ENCODE measurements around the gene ENDOV.

ENDOV gene

DNA sequence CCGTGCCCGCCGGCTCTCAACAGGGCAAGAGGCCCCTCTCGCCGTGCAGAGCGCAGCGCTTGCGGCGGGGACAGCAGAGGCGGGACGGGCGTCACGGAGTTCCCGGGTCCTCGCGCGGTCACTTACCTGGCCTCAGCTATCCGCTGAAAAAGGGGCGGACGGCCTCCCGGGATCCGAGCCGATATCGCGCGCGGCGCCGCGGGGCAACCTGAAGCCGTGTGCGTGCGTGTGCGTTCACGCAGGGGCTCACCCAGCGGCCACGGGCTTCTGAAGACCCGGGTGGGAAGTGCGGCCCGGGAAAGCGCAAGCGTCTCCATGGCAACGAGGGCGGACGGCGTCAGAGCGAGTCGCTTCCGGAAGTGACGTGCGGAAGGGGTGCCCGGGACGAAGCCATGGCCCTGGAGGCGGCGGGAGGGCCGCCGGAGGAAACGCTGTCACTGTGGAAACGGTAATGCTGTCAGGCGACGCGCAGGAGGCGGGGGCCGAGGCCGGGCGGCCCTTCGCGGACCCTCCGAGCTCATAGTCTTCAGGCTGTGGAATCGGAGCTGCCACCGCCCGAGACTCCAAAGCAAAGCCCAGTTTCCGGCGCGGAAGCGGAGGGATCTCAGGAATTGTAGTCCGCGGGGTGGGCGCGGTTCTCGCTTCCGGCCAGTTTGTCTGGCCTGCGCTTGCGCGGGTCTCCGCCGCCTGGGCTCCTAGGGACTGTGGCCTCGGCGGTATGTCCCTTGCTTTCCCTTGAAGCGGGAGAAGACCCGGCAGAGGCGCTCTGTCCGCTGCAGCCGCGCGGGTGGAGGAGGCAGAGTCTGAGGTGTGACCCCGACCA lies at the start of gene ENDOV:
Gene ENDOV (plus strand): TSS at position 365 of the 823 bp plus-strand sequence. CDS start 28 bp downstream, at position 393.
- peak; percentile 41 for DNase-seq

GRCh38 chr17:80365983-80366382 lies 49.0 kb upstream of the ENDOV start:
- no peak for DNase-seq

DNA sequence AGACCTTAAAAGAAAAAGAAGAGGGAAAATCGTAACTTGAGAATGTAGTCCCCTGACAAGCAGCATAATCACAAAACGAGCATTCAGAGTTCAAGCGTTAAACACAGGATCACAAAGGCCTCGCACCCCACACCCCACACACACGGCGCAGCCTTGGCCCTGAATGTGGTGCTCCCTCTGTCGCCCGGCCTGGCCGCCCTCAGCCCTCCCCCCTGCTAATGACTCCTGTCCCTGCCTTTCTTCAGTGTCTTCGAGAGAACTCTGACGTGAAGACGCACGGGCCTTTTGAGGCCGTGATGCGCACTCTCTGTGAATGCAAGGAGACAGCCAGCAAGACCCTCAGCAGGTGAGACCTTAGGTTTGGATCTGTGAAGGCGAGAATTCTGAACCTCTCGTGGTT lies 47.5 kb upstream of the ENDOV start:
- no peak for DNase-seq

DNA sequence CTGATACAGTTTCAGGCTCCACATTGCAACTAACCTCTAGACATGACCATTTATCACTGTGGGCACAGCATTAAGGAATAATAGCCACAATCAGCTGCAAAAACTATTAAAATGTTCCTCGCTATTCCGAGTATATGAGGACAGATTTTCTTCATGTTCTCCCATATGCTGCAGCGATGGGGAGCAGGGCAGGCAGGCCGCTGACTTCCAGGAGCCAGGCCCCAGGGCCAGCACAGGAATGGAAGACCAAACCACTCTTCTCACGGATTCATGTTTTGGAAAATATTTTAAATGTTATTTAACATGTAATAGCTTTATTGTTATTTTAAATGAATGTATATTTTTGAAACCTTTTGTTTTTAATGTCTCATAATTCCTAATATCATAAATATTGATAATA lies 43.8 kb upstream of the ENDOV start:
- no peak for DNase-seq

DNA sequence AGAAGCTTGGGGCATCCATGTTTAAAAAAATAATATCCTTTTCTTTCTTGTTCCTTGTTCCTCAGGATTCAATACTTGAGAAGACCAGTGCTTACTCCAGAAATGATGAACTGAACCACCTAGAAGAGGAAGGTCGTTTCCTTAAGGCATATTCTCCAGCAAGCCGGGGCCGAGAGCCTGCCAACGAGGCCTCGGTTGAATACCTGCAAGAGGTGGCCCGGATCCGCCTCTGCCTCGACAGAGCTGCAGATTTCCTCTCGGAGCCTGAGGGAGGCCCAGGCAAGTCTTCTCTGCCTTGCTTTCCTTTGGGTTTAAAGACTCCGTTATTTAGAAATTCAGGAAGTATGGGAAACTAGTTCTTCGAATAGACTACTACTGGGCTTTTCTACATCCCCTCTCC lies 42.5 kb upstream of the ENDOV start:
- no peak for DNase-seq

GRCh38 chr17:80372922-80373570 lies 41.9 kb upstream of the ENDOV start:
- DNase-seq = peak; percentile 1

GRCh38 chr17:80374039-80374731 lies 40.8 kb upstream of the ENDOV start:
- no peak for DNase-seq

- no peak for DNase-seq
Observed at GRCh38 chr17:80374732-80375585, 40.0 kb upstream of the ENDOV start.

DNA sequence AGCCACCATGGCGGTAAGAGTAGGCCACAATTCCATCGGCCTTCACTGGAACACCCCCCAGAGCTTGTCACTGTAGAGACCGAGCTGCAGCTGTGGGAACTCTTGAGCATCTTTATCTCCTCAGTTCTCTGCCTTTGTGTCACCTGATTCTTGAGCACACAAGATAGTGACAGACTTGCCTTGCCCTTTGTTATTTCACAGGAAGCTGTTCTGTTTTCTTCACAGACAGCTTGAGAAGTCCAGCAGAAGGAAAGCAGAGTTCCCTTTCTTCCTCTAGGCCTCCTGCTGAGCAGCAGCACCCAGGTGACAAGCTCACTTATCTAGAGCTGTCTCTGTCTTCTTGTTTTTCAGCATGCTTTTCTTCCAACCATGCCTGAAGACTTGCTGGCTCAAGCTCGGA lies 38.4 kb upstream of the ENDOV start:
- no peak for DNase-seq

GRCh38 chr17:80377798-80378197 lies 37.2 kb upstream of the ENDOV start:
- DNase-seq = no peak

GRCh38 chr17:80379348-80379747 lies 35.6 kb upstream of the ENDOV start:
- DNase-seq = no peak

DNA sequence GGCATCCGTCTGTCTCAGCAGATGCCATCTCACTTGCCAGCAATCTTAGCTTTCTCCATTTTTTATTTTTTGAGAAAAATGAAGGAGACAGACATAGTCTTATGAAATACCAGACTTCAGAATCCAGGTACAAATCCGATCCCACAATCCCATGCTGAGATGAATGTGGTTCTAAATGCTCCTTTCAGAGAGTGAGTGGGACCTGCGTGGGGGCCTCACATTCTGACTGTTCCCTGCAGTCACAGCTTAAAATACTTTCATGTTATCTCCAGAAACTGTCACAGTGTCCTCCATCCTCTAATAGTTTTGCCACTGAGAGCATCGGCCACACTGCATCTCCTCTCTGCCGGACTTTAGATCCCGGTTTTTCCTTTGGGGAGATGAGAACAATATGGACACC lies 34.9 kb upstream of the ENDOV start:
- DNase-seq = no peak

DNA sequence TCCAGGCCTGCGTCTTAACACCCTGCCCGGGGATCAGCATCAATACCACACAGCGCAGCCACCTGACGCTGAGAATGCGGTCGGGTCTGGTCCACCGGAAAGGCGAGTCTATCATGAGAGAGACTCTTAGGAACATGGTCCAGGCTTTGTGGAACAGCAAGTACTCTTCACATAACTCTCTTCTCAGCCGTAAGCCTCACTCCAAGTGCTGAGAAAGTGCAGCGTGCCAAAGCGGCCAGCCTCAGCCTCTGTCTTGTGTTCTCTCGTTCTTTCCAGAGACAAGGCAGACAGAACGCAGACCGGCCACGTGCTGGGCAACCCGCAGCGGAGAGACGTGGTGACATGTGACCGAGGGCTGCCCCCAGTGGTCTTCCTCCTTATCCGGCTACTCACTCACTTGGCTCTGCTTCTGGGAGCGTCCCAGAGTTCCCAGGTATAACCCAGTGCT lies 34.4 kb upstream of the ENDOV start:
- DNase-seq = no peak

DNA sequence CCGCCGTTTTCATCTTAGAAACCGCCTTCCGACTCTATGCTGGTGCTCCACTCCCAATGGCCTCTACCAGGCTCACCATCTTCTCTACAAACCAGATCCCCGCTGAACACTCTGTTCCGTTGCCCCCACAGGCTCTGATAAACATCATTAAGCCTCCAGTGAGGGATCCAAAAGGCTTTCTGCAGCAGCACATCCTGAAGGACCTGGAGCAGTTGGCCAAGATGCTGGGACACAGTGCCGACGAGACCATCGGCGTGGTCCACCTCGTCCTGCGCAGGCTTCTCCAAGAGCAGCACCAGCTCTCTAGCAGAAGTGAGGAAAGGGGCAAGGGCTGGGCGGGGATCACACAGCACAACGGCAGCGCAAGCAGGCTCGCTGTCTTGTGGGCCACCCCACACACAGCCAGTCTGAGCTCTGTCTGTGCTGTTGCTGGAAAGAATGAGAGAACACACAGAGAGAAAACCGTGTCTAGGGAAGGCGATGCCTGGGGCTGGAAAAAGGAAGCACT lies 33.5 kb upstream of the ENDOV start:
- no peak for DNase-seq

- no peak for DNase-seq
Observed at GRCh38 chr17:80382446-80382845, 32.5 kb upstream of the ENDOV start.

GRCh38 chr17:80382956-80383355 lies 32.0 kb upstream of the ENDOV start:
- no peak for DNase-seq

- no peak for DNase-seq
Observed at GRCh38 chr17:80384078-80384960, 30.6 kb upstream of the ENDOV start.

DNA sequence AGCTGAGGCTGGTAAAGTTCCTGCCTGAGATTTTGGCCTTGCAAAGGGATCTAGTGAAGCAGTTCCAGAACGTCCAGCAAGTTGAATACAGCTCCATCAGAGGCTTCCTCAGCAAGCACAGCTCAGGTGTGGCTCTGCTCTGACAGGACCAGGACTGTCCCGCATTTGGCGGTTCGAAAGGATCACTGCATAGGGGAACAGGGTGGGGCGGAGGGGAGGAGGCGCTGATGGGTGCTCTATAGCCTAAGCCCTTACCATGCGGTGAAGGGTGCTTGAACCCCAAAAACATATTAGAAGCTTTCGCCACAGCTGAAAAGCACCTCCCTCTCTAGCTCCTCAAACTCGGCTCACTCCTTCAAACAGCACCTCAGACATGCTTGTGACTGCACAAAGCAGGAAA lies 29.9 kb upstream of the ENDOV start:
- no peak for DNase-seq

DNA sequence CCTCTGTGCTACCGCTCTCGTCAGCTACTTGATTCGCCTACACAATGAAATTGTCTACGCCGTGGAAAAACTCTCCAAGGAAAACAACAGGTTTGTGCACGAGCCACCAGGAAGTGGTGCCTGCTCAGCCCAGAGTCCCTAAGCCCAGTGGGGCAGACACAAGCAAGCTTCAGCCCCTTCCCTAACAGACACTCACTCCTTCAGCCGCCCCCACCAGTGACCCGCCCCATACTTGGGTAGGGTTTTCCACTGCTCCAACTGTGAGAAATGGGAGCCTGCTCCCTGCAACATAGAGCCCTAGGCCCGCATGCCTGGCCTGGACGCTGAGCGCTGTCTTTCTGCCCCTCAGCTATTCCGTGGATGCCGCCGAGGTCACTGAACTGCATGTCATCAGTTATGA lies 28.6 kb upstream of the ENDOV start:
- DNase-seq = no peak

- DNase-seq = no peak
Observed at GRCh38 chr17:80387071-80387470, 27.9 kb upstream of the ENDOV start.

DNA sequence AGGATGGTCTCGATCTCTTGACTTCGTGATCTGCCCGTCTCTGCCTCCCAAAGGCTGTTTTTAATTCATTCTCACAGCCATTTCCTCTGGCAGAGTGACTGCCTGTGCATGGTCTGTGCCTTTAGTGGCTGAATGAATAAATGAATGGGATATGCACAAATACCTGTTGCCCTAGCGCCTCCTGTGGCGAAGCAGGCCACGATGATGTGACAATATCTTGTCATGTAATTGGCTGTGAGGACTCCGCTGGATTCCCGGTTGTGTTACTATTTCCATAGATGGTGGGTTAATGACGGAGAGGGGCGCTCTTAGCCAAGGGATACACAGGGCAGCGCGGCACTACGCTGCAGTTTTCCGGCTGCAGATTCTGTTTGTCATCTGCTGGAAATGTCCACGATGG lies 26.8 kb upstream of the ENDOV start:
- no peak for DNase-seq

DNA sequence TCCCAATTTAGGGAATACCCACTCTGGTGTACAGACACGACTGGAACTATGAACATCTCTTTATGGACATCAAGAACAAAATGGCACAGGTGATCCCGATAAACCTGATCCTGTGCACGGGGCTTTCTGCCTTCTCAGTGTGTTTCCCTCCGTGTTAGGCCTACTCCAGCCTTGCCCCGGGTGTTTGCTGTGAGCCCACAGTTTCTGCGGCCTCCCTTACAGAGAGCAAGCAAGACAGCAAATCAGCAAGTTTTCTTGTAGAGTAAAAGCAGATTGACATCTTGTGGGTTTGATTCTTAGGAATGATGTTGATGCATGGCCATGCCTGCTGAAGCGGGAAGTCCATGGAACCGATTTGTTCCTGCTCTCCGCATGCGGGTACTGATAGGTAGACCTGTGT lies 26.4 kb upstream of the ENDOV start:
- DNase-seq = no peak

Data from DMS79 (cell line).